ENCODE measurements around the gene CBX3. TPM values are rescaled to one million over a fixed set of nuclear protein-coding genes. Genes with fewer than 3 reads are reported as not detected.

CBX3 gene
- total RNA-seq, 1 donor from 2014 or later = 151 TPM

GRCh38 chr7:26216049-26216448, 14.5 kb downstream of the CBX3 start:
- TF ChIP-seq, protein P1, sequence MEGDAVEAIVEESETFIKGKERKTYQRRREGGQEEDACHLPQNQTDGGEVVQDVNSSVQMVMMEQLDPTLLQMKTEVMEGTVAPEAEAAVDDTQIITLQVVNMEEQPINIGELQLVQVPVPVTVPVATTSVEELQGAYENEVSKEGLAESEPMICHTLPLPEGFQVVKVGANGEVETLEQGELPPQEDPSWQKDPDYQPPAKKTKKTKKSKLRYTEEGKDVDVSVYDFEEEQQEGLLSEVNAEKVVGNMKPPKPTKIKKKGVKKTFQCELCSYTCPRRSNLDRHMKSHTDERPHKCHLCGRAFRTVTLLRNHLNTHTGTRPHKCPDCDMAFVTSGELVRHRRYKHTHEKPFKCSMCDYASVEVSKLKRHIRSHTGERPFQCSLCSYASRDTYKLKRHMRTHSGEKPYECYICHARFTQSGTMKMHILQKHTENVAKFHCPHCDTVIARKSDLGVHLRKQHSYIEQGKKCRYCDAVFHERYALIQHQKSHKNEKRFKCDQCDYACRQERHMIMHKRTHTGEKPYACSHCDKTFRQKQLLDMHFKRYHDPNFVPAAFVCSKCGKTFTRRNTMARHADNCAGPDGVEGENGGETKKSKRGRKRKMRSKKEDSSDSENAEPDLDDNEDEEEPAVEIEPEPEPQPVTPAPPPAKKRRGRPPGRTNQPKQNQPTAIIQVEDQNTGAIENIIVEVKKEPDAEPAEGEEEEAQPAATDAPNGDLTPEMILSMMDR (conservative IDR thresholded peaks at IDR 0.05; ENCODE audit: low read depth, low read length) = no peak
- no peak for DNase-seq (ENCODE audit: low read depth)
- H3K4me3 ChIP-seq (ENCODE audit: low read depth, low read length) = no peak overlapping the region

- H3K4me3 ChIP-seq (ENCODE audit: low read depth, low read length) = no peak overlapping the region
- TF ChIP-seq, protein P1 (conservative IDR thresholded peaks at IDR 0.05; ENCODE audit: low read depth, low read length) = no peak
- no peak for DNase-seq (ENCODE audit: low read depth)
These were observed 22.8 kb downstream of the CBX3 start for GRCh38 chr7:26224359-26224758.

- no peak for DNase-seq (ENCODE audit: low read depth)
- no peak overlapping the region for H3K4me3 ChIP-seq (ENCODE audit: low read depth, low read length)
- TF ChIP-seq, protein P1 (conservative IDR thresholded peaks at IDR 0.05; ENCODE audit: low read depth, low read length) = no peak
These were observed 26.4 kb downstream of the CBX3 start for GRCh38 chr7:26227987-26228386.

GRCh38 chr7:26233902-26234511, 32.5 kb downstream of the CBX3 start:
- TF ChIP-seq, protein P1 (conservative IDR thresholded peaks at IDR 0.05; ENCODE audit: low read depth, low read length) = no peak
- DNase-seq (ENCODE audit: low read depth) = no peak
- no peak overlapping the region for H3K4me3 ChIP-seq (ENCODE audit: low read depth, low read length)

- no peak for DNase-seq (ENCODE audit: low read depth)
- H3K4me3 ChIP-seq (ENCODE audit: low read depth, low read length) = no peak overlapping the region
- TF ChIP-seq, protein P1 (conservative IDR thresholded peaks at IDR 0.05; ENCODE audit: low read depth, low read length) = no peak
These were observed 35.7 kb downstream of the CBX3 start for GRCh38 chr7:26237035-26237807.

- no peak overlapping the region for H3K4me3 ChIP-seq (ENCODE audit: low read depth, low read length)
- TF ChIP-seq, protein P1 (conservative IDR thresholded peaks at IDR 0.05; ENCODE audit: low read depth, low read length) = no peak
- no peak for DNase-seq (ENCODE audit: low read depth)
These were observed 36.5 kb downstream of the CBX3 start for GRCh38 chr7:26238032-26238431.
